Esophagus squamous epithelium (tissue), 5 donors: ENCODE results near the gene ZNF3. TPM values are rescaled to one million over a fixed set of nuclear protein-coding genes. Genes with fewer than 3 reads are reported as not detected.
A peak's percentile ranks its signal among the peaks of the same experiment; 100 is the strongest.

Source experiments
- DNase-seq: peaks from one replicate; lab custom pipeline; 2025; lab: John Stamatoyannopoulos, UW
- H3K27ac ChIP-seq, 4 donors: fragments of 200-600 bp; sonication (generic); one replicate each; pipeline ENCODE4 v1.5.1; 2016 to 2019; ENCODE audit warnings: mild to moderate bottlenecking in 1 of 4
- H3K27me3 ChIP-seq, 4 donors: fragments of 200-600 bp; sonication (generic); 1 replicate in 3 of 4; 2 replicates in 1 of 4; pipeline versions ENCODE4 v1.5.1 to v1.6.0; 2017 to 2021; ENCODE audit warnings: antibody characterized with exemption in 1 of 4
- H3K36me3 ChIP-seq, 3 donors: fragments of 200-600 bp; sonication (generic); one replicate each; pipeline ENCODE4 v1.5.1; 2016 to 2019
- H3K4me1 ChIP-seq, 3 donors: fragments of 200-600 bp; sonication (generic); one replicate each; pipeline ENCODE4 v1.5.1; 2017 to 2019
- H3K4me3 ChIP-seq, 4 donors: fragments of 200-600 bp; sonication (generic); 1 replicate in 3 of 4; 2 replicates in 1 of 4; pipeline ENCODE4 v1.5.1; 2016 to 2019; ENCODE audit warnings: mild to moderate bottlenecking in 2 of 4, moderate library complexity in 1 of 4
- H3K9me3 ChIP-seq, 3 donors: fragments of 200-600 bp; sonication (generic); one replicate each; pipeline ENCODE4 v1.5.1; 2016 to 2019
- CTCF ChIP-seq, 6 experiments: fragments of 450-650 bp in 4 of 6; fragments of 200-600 bp in 2 of 6; sonication (generic) in 2 of 6; IDR thresholded peaks; one replicate each; pipeline ENCODE4 v1.5.1; 2016 to 2019; ENCODE audit warnings: antibody characterized with exemption in 6 of 6, mild to moderate bottlenecking in 4 of 6, moderate library complexity in 4 of 6
- POLR2A ChIP-seq, 4 donors: fragments of 450-650 bp; IDR thresholded peaks; one replicate each; pipeline ENCODE4 v1.6.1; 2017; ENCODE audit warnings: antibody characterized with exemption in 4 of 4, mild to moderate bottlenecking in 4 of 4, moderate library complexity in 3 of 4
- WGBS, 2 donors: methylation state at CpG; one replicate each; pipeline ENCODE4 v1.1.5; 2018; 5-methylcytosine and 5-hydroxymethylcytosine counted together
- intact Hi-C: fragments of 100-400 bp; cut with DNase I; formaldehyde crosslinking; loops from one replicate; pipeline ENCODE4 v1.15.0; 2022
- total RNA-seq, 4 donors: library from RNA; depleted of rRNA; stranded (reverse); fragments of >200 nt; gene quantifications; one replicate each; pipeline ENCODE4 v1.1.0, GENCODE V29; 2016
- donor health status: DM: yes; HTN: yes; CAD: no.

ZNF3 gene
- total RNA-seq, 4 donors from 2014 or later: 10.5 to 22.3 (median 12.2) TPM

- WGBS, 2 donors: 72 to 83% methylated on average over 8 of the region's 8 CpGs
- intact Hi-C loops: no loop called here
- Histone ChIP-seq H3K4me3 (no peak overlapping the region), H3K27me3 (no peaks in the 10 kb centered on the region), H3K9me3 (no peaks in the 10 kb centered on the region), H3K27ac (no peak overlapping the region), H3K4me1 (peaks cover 0 to 10% (median 0%) of the 10 kb centered on the region in 3 donors), H3K36me3 (peaks cover 12 to 88% (median 49%) of the 10 kb centered on the region in 3 donors)
- no peak for DNase-seq
- TF ChIP-seq POLR2A (IDR thresholded peaks at IDR 0.05) (no peak), CTCF (IDR thresholded peaks at IDR 0.05) (no peak)
Measured at GRCh38 chr7:100034871-100035510, 46.5 kb downstream of the ZNF3 start.

DNA sequence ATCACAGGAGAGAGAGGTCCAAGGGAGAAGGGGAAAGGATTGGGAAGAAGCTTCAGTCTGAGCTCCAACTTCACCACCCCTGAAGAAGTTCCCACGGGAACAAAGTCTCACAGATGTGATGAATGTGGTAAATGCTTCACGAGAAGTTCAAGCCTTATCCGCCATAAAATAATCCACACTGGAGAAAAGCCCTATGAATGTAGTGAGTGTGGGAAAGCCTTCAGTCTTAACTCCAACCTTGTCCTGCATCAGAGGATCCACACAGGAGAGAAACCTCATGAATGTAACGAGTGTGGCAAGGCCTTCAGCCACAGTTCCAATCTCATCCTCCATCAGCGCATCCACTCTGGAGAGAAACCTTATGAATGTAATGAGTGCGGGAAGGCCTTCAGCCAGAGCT is 48.0 kb downstream of the ZNF3 start:
- Histone ChIP-seq H3K27ac (no peak overlapping the region), H3K27me3 (no peaks in the 10 kb centered on the region), H3K4me3 (no peak overlapping the region), H3K9me3 (no peaks in the 10 kb centered on the region), H3K36me3 (peaks cover 12 to 100% (median 54%) of the 10 kb centered on the region in 3 donors), H3K4me1 (peaks cover 0 to 10% (median 0%) of the 10 kb centered on the region in 3 donors)
- intact Hi-C loops: no loop called here
- WGBS, 2 donors: 84 to 95% methylated on average over 6 of the region's 6 CpGs
- no peak for DNase-seq
- no peak for TF ChIP-seq POLR2A (IDR thresholded peaks at IDR 0.05)
- no peak for TF ChIP-seq CTCF (IDR thresholded peaks at IDR 0.05)

DNA sequence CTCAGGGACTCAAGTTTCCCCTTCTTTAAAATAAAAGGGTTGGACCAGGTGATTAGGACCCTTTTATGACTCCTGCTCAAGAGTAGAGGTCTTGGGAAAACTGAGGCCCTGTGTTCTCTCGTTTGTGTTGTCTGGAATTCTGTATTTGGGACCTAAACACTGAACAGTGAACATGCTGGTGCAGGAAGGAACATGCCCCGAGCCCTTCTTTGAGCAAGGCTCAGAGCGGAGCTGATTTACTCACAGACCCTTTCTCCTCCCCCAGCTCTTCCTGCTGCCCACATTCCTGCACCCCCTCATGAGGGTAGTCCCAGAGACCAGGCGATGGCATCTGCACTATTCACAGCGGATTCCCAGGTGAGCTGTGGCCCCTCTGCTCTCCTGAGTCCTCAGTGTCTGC is 51.9 kb downstream of the ZNF3 start:
- H3K4me3 ChIP-seq: no peak overlapping the region
- no peak overlapping the region for H3K27ac ChIP-seq
- H3K36me3 ChIP-seq: peaks cover 12 to 100% (median 64%) of the 10 kb centered on the region in 3 donors
- intact Hi-C loops: no loop called here
- 54 to 62% methylated on average over 5 of the region's 5 CpGs for WGBS, 2 donors
- no peaks in the 10 kb centered on the region for H3K27me3 ChIP-seq
- no peak for DNase-seq
- H3K4me1 ChIP-seq: peaks cover 4 to 19% (median 6%) of the 10 kb centered on the region in 3 donors
- TF ChIP-seq POLR2A (IDR thresholded peaks at IDR 0.05) (no peak), CTCF (IDR thresholded peaks at IDR 0.05) (no peak)
- H3K9me3 ChIP-seq: no peaks in the 10 kb centered on the region

DNA sequence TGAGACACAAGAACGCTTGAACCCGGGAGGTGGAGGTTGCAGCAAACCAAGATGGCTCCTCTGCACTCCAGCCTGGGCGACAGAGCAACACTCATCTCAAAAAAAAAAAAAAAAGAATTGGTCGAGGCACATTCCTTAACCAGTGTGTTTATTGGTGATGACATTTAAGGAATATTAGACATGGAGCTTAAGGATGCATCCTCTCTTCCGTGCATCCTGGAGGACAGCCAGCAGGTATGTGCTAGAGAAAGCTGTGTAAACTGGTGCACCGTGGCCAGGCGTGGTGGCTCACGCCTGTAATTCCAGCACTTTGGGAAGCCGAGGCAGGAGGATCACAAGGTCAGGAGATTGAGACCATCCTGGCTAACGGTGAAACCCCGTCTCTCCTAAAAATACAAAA is 54.3 kb downstream of the ZNF3 start:
- WGBS, 2 donors: 80 to 94% methylated on average over 11 of the region's 11 CpGs
- DNase-seq: no peak
- intact Hi-C loops: no loop called here
- Histone ChIP-seq H3K36me3 (peaks cover 13 to 100% (median 59%) of the 10 kb centered on the region in 3 donors), H3K27ac (peak overlapping the region in 1 of 4 donors; percentile 29), H3K27me3 (no peaks in the 10 kb centered on the region), H3K4me1 (peaks cover 8 to 42% (median 13%) of the 10 kb centered on the region in 3 donors), H3K9me3 (no peaks in the 10 kb centered on the region), H3K4me3 (no peak overlapping the region)
- TF ChIP-seq POLR2A (IDR thresholded peaks at IDR 0.05): no peak
- no peak for TF ChIP-seq CTCF (IDR thresholded peaks at IDR 0.05)

DNA sequence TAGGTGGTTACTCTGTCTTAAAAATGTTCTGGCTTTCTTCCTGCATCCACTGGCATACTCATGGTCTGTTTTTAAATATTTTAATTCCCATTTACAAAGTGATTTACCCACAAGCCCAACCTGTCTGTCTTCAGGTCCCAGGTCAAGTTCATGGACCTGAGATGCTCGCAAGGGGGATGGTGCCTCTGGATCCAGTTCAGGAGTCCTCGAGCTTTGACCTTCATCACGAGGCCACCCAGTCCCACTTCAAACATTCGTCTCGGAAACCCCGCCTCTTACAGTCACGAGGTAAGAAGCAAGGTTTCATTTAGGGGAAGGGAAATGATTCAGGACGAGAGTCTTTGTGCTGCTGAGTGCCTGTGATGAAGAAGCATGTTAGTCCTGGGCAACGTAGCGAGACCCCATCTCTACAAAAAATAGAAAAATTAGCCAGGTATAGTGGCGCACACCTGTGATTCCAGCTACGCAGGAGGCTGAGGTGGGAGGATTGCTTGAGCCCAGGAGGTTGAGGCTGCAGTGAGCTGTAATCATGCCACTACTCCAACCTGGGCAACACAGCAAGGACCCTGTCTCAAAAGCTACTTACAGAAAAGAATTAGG is 57.4 kb downstream of the ZNF3 start:
- DNase-seq: no peak
- intact Hi-C loops: no loop called here
- TF ChIP-seq POLR2A (IDR thresholded peaks at IDR 0.05): no peak
- no peak for TF ChIP-seq CTCF (IDR thresholded peaks at IDR 0.05)
- 62 to 75% methylated on average over 11 of the region's 12 CpGs for WGBS, 2 donors
- H3K36me3 ChIP-seq: peaks cover 13 to 85% (median 33%) of the 10 kb centered on the region in 3 donors
- no peak overlapping the region for H3K4me3 ChIP-seq
- no peaks in the 10 kb centered on the region for H3K27me3 ChIP-seq
- H3K4me1 ChIP-seq: peaks cover 10 to 73% (median 32%) of the 10 kb centered on the region in 3 donors
- H3K27ac ChIP-seq: peak overlapping the region in 3 of 4 donors; percentile 80 to 90 (median 82)
- H3K9me3 ChIP-seq: no peaks in the 10 kb centered on the region
